Sigmoid colon (tissue), 4 donors: ENCODE results near the gene SEZ6L2.

Experiments used
- EP300 ChIP-seq, 4 donors: sonication (generic); formaldehyde crosslinking; IDR thresholded peaks; one replicate each; pipeline ENCODE4 v1.6.1; 2017; ENCODE audit warnings: antibody characterized with exemption in 4 of 4
- POLR2A ChIP-seq, 2 donors: fragments of 450-650 bp; IDR thresholded peaks; one replicate each; pipeline ENCODE4 v1.6.1; 2016; ENCODE audit warnings: antibody characterized with exemption in 2 of 2, mild to moderate bottlenecking in 2 of 2, moderate library complexity in 2 of 2
- TF ChIP-seq, protein P1 (sequence below), 4 experiments: fragments of 450-650 bp in 3 of 4; fragments of 200-600 bp in 1 of 4; IDR thresholded peaks; one replicate each; pipeline ENCODE4 v1.5.1; 2016 to 2019; ENCODE audit warnings: antibody characterized with exemption in 4 of 4, mild to moderate bottlenecking in 3 of 4, moderate library complexity in 2 of 4

DNA sequence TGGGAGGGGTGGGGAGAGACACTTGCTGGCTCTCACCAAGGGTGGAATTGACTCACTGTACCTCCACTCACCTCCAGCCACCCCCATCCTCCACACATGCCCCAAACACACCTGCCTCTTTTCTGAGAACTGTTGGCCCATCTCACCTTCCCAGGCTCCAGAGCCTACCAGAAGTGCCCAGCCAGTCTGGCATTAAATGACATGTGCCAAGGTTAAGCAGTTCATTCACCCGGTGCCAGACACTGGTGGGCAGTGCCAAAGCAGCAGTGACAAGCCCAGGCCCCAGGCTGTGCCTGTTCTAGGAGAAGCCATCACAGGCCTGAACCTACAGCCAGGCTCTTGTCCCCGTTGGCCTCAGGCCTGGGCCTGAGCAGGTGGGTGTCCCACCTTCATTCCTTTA lies 67.9 kb downstream of the SEZ6L2 start:
- TF ChIP-seq, protein P1, sequence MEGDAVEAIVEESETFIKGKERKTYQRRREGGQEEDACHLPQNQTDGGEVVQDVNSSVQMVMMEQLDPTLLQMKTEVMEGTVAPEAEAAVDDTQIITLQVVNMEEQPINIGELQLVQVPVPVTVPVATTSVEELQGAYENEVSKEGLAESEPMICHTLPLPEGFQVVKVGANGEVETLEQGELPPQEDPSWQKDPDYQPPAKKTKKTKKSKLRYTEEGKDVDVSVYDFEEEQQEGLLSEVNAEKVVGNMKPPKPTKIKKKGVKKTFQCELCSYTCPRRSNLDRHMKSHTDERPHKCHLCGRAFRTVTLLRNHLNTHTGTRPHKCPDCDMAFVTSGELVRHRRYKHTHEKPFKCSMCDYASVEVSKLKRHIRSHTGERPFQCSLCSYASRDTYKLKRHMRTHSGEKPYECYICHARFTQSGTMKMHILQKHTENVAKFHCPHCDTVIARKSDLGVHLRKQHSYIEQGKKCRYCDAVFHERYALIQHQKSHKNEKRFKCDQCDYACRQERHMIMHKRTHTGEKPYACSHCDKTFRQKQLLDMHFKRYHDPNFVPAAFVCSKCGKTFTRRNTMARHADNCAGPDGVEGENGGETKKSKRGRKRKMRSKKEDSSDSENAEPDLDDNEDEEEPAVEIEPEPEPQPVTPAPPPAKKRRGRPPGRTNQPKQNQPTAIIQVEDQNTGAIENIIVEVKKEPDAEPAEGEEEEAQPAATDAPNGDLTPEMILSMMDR (IDR thresholded peaks at IDR 0.05) = no peak
- TF ChIP-seq POLR2A (IDR thresholded peaks at IDR 0.05) = no peak
- TF ChIP-seq EP300 (IDR thresholded peaks at IDR 0.05) = no peak
